NB4 (cell line): ENCODE results near the gene SCO2.
A peak's percentile ranks its signal among the peaks of the same experiment; 100 is the strongest.

Experiments used
- DNase-seq: peaks from one replicate; pipeline ENCODE4 v3.0.0; 2010; ENCODE audit warnings: low read depth
- H3K4me3 ChIP-seq: one replicate; pipeline ENCODE4 v1.5.1; 2011; ENCODE audit warnings: mild to moderate bottlenecking, low read depth, low read length, moderate library complexity
- CTCF ChIP-seq: IDR thresholded peaks from one replicate; pipeline ENCODE4 v1.5.1; 2012; ENCODE audit warnings: low read depth, low read length
- MAX ChIP-seq: IDR thresholded peaks from 2 replicates; pipeline ENCODE4 v1.6.1; 2011; ENCODE audit warnings: low read depth, low read length
- MYC ChIP-seq: IDR thresholded peaks from 2 replicates; pipeline ENCODE4 v1.6.1; 2011; ENCODE audit warnings: low read depth, low read length
- POLR2A ChIP-seq: IDR thresholded peaks from 2 replicates; pipeline ENCODE4 v1.6.1; 2011; ENCODE audit warnings: mild to moderate bottlenecking; ENCODE audit not compliant: insufficient read length; ENCODE audit errors: extremely low read depth

The SCO2 gene

GRCh38 chr22:50502096-50502495, 23.3 kb downstream of the SCO2 start:
- TF ChIP-seq POLR2A, result no peak
- TF ChIP-seq MYC, result no peak
- no peak for DNase-seq
- H3K4me3 ChIP-seq, result no peak overlapping the region

- no peak for TF ChIP-seq MAX
- DNase-seq, result no peak
- no peak overlapping the region for H3K4me3 ChIP-seq
Measured at GRCh38 chr22:50500452-50500851, 24.9 kb downstream of the SCO2 start.

GRCh38 chr22:50498322-50498890, 27.0 kb downstream of the SCO2 start:
- DNase-seq, result peak; percentile 77
- no peak overlapping the region for H3K4me3 ChIP-seq
- TF ChIP-seq MAX (no peak), CTCF (peak; percentile 61)

GRCh38 chr22:50497093-50497492, 28.3 kb downstream of the SCO2 start:
- DNase-seq, result no peak
- TF ChIP-seq MAX (no peak), POLR2A (no peak), CTCF (no peak), MYC (no peak)
- H3K4me3 ChIP-seq, result no peak overlapping the region

- TF ChIP-seq CTCF (no peak), MAX (peak; percentile 86), MYC (no peak; the same call in 1 of the 2 replicates)
- no peak overlapping the region for H3K4me3 ChIP-seq
- DNase-seq, result peak; percentile 86
Measured at GRCh38 chr22:50490531-50491308, 34.7 kb downstream of the SCO2 start.

GRCh38 chr22:50489363-50490243, 35.8 kb downstream of the SCO2 start:
- TF ChIP-seq POLR2A, result no peak
- TF ChIP-seq MAX, result no peak
- no peak for TF ChIP-seq MYC
- no peak for TF ChIP-seq CTCF
- DNase-seq, result no peak
- H3K4me3 ChIP-seq, result no peak overlapping the region
